Peyer's patch (tissue), 4 donors: ENCODE results near the gene RAD51B. TPM values are rescaled to one million over a fixed set of nuclear protein-coding genes. Genes with fewer than 3 reads are reported as not detected.

Source experiments
- DNase-seq, 3 donors: peaks; one replicate each; pipeline ENCODE4 v3.0.0-alpha.2; 2017 to 2019
- H3K27ac ChIP-seq, 4 donors: fragments of 200-600 bp; sonication (generic); one replicate each; pipeline ENCODE4 v1.5.1; 2016 to 2019
- H3K27me3 ChIP-seq, 2 donors: fragments of 200-600 bp; sonication (generic); one replicate each; pipeline ENCODE4 v1.5.1; 2019
- H3K36me3 ChIP-seq, 3 donors: fragments of 200-600 bp; sonication (generic); one replicate each; pipeline ENCODE4 v1.5.1; 2016 to 2019
- H3K4me1 ChIP-seq, 4 donors: fragments of 200-600 bp; sonication (generic); one replicate each; pipeline ENCODE4 v1.5.1; 2016 to 2019
- H3K4me3 ChIP-seq, 4 donors: fragments of 200-600 bp; sonication (generic); 1 replicate in 3 of 4; 2 replicates in 1 of 4; pipeline ENCODE4 v1.5.1; 2016 to 2019; ENCODE audit warnings: mild to moderate bottlenecking in 1 of 4
- H3K9me3 ChIP-seq, 4 donors: fragments of 200-600 bp; sonication (generic); one replicate each; pipeline ENCODE4 v1.5.1; 2016 to 2019; ENCODE audit warnings: mild to moderate bottlenecking in 1 of 4
- CTCF ChIP-seq, 6 experiments: fragments of 450-650 bp in 4 of 6; fragments of 200-600 bp in 2 of 6; sonication (generic) in 1 of 6; IDR thresholded peaks; one replicate each; pipeline ENCODE4 v1.5.1; 2017 to 2019; ENCODE audit warnings: antibody characterized with exemption in 6 of 6, mild to moderate bottlenecking in 3 of 6, moderate library complexity in 1 of 6
- POLR2A ChIP-seq, 2 donors: fragments of 450-650 bp; IDR thresholded peaks; one replicate each; pipeline ENCODE4 v1.5.1; 2017; ENCODE audit warnings: antibody characterized with exemption in 2 of 2, mild to moderate bottlenecking in 2 of 2, moderate library complexity in 2 of 2
- total RNA-seq, 4 donors: library from RNA; depleted of rRNA; stranded (reverse); fragments of >200 nt; gene quantifications; one replicate each; pipeline ENCODE4 v1.1.0, GENCODE V29; 2016

Gene RAD51B
- total RNA-seq, 4 donors from 2014 or later = 12.6 to 103 (median 33.1) TPM

GRCh38 chr14:68355415-68355814, 535.8 kb downstream of the RAD51B start:
- TF ChIP-seq CTCF (IDR thresholded peaks at IDR 0.05) (no peak), POLR2A (IDR thresholded peaks at IDR 0.05) (no peak)
- peaks cover 0 to 8% (median 0%) of the 10 kb centered on the region in 4 donors for H3K4me1 ChIP-seq
- H3K9me3 ChIP-seq = no peaks in the 10 kb centered on the region
- DNase-seq = no peak
- H3K27me3 ChIP-seq = no peaks in the 10 kb centered on the region
- no peak overlapping the region for H3K27ac ChIP-seq
- H3K36me3 ChIP-seq = no peaks in the 10 kb centered on the region
- H3K4me3 ChIP-seq = no peak overlapping the region

GRCh38 chr14:68357777-68358176, 538.2 kb downstream of the RAD51B start:
- TF ChIP-seq CTCF (IDR thresholded peaks at IDR 0.05) (no peak), POLR2A (IDR thresholded peaks at IDR 0.05) (no peak)
- DNase-seq = no peak
- H3K36me3 ChIP-seq = no peaks in the 10 kb centered on the region
- H3K4me3 ChIP-seq = no peak overlapping the region
- H3K4me1 ChIP-seq = peaks cover 0 to 8% (median 0%) of the 10 kb centered on the region in 4 donors
- no peaks in the 10 kb centered on the region for H3K27me3 ChIP-seq
- H3K27ac ChIP-seq = no peak overlapping the region
- H3K9me3 ChIP-seq = no peaks in the 10 kb centered on the region

- peaks cover 0 to 10% (median 0%) of the 10 kb centered on the region in 4 donors for H3K4me1 ChIP-seq
- no peak for DNase-seq
- no peak for TF ChIP-seq POLR2A (IDR thresholded peaks at IDR 0.05)
- no peak for TF ChIP-seq CTCF (IDR thresholded peaks at IDR 0.05)
- H3K27ac ChIP-seq = peak overlapping the region in 1 of 4 donors; percentile 70
- H3K9me3 ChIP-seq = no peaks in the 10 kb centered on the region
- no peaks in the 10 kb centered on the region for H3K27me3 ChIP-seq
- no peak overlapping the region for H3K4me3 ChIP-seq
- H3K36me3 ChIP-seq = no peaks in the 10 kb centered on the region
These were observed 538.9 kb downstream of the RAD51B start for GRCh38 chr14:68358500-68358899.

- Histone ChIP-seq H3K27me3 (no peaks in the 10 kb centered on the region), H3K4me3 (no peak overlapping the region), H3K9me3 (no peaks in the 10 kb centered on the region), H3K36me3 (no peaks in the 10 kb centered on the region), H3K27ac (peak overlapping the region; percentile 61 to 70 (median 65)), H3K4me1 (peaks cover 0 to 12% (median under 1%) of the 10 kb centered on the region in 4 donors)
- no peak for DNase-seq
- TF ChIP-seq CTCF (IDR thresholded peaks at IDR 0.05) = peak in 1 of 6 experiments; percentile 2
- no peak for TF ChIP-seq POLR2A (IDR thresholded peaks at IDR 0.05)
These were observed 539.6 kb downstream of the RAD51B start for GRCh38 chr14:68359022-68359836.

- H3K27ac ChIP-seq = peak overlapping the region; percentile 61 to 70 (median 65)
These were observed 540.4 kb downstream of the RAD51B start for GRCh38 chr14:68359837-68360552.

More at GRCh38 chr14:68359837-68360552, 540.4 kb downstream of the RAD51B start:
- H3K36me3 ChIP-seq = no peaks in the 10 kb centered on the region
- no peaks in the 10 kb centered on the region for H3K27me3 ChIP-seq
- TF ChIP-seq POLR2A (IDR thresholded peaks at IDR 0.05) = peak in 1 of 2 donors; percentile 42
- no peak for TF ChIP-seq CTCF (IDR thresholded peaks at IDR 0.05)
- no peaks in the 10 kb centered on the region for H3K9me3 ChIP-seq
- H3K4me1 ChIP-seq = peaks cover 0 to 12% (median 4%) of the 10 kb centered on the region in 4 donors
- peak in 2 of 3 donors; percentile 79 to 84 for DNase-seq
- no peak overlapping the region for H3K4me3 ChIP-seq
